ENCODE results near the gene HLA-DOA.

Gene HLA-DOA

GRCh38 chr6:32962213-32962826, 47.1 kb downstream of the HLA-DOA start:
- DNase-seq = no peak

GRCh38 chr6:32960563-32960962, 48.8 kb downstream of the HLA-DOA start:
- no peak for DNase-seq

GRCh38 chr6:32956176-32956575, 53.2 kb downstream of the HLA-DOA start:
- DNase-seq = no peak

GRCh38 chr6:32954986-32955802, 54.2 kb downstream of the HLA-DOA start:
- no peak for DNase-seq

- DNase-seq = no peak
Observed at GRCh38 chr6:32954267-32954666, 55.1 kb downstream of the HLA-DOA start.
